Urothelium cell line (cell line): ENCODE measurements around the gene MEG3.

Source experiments
- DNase-seq: peaks from one replicate; pipeline ENCODE4 v3.0.0; 2011; ENCODE audit warnings: low spot score, mixed read lengths
- FAIRE-seq: peaks from 2 replicates; lab custom pipeline; 2011; peaks lifted over from hg19 to GRCh38; lab: Jason Lieb, UNC

Gene MEG3

GRCh38 chr14:100907240-100907639 lies 81.3 kb downstream of the MEG3 start:
- DNase-seq (no peak), FAIRE-seq (no peak)

DNA sequence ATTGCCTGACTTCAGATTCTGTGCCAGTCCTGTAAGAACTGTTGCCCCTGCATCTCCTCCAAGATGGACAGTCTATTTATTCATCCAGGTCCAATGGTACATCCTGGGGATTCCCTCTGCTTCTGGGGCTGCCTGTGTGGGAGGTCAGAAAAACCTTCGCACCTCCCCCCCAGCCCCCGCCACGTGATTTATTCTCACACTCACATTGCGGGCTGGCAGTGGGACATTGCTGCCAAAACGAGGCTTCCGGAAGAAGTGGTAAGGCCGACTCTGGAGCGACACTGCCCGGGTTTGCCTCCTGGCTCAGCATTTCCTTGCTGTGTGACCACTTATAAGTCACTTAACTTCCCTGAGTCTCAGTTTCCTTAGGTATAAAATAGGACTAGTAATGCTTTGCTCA lies 83.5 kb downstream of the MEG3 start:
- no peak for FAIRE-seq
- no peak for DNase-seq
